GM19467 (cell line): ENCODE data around the gene KCNIP3.

Source experiments
- ATAC-seq: cut with Tn5 transposase; IDR thresholded peaks from one replicate; pipeline ENCODE4 v1.9.1; 2021; ENCODE audit warnings: mild to moderate bottlenecking, moderate library complexity; ENCODE audit not compliant: unreplicated experiment

Gene KCNIP3

GRCh38 chr2:95274291-95275150 is 22.6 kb upstream of the KCNIP3 start, which contains the start of gene PROM2:
Gene PROM2, plus strand, starts transcription at chr2:95274449. Its CDS starts 137 bp downstream, at chr2:95274586.
- ATAC-seq, result no peak

- no peak for ATAC-seq
Measured at GRCh38 chr2:95275151-95275515, 22.0 kb upstream of the KCNIP3 start.

GRCh38 chr2:95275601-95276243 is 21.4 kb upstream of the KCNIP3 start:
- no peak for ATAC-seq

- ATAC-seq, result no peak
Measured at GRCh38 chr2:95276244-95276887, 20.8 kb upstream of the KCNIP3 start.

DNA sequence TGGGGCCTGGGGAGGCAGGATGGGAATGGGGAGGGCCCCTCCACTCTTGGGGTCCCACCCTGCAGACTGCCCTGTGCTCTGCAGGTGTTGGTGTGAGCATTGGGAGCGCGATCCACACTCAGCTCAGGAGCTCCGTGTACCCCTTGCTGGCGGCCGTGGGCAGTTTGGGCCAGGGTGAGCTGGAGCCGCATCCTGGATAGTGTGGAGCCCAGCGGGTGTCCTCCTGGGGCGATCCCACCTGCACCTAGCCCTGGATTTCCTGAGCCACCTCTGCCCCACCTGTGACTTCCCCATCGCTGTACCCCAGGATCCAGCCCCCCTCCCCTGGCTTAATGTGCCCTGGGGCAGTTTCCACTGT is 20.3 kb upstream of the KCNIP3 start:
- no peak for ATAC-seq

DNA sequence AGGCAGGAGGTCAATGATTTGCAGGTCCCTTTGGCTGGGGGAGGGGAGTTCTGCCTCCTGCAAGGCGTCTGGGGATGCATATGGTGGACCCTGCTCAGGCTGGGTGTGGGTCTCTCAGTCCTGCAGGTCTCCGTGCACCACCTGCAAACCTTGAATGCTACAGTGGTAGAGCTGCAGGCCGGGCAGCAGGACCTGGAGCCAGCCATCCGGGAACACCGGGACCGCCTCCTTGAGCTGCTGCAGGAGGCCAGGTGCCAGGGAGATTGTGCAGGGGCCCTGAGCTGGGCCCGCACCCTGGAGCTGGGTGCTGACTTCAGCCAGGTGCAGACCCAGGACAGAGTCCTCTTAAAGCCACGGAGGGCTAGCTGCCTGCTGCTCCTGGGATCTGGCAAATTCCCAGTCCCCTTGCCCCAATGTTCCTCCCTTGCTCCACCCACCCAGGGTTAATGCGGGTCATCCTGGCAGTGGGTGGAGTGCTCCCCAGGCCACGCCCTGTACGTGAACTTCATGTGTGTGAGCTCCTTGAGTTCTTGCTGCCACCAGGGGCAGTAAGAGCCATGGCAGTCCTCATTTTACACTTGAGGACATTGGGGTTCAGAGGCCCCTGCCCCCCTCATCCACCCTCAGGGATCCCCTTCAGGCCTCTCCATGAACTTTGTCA is 19.8 kb upstream of the KCNIP3 start:
- ATAC-seq, result no peak

- no peak for ATAC-seq
Measured at GRCh38 chr2:95278051-95278471, 19.1 kb upstream of the KCNIP3 start.

DNA sequence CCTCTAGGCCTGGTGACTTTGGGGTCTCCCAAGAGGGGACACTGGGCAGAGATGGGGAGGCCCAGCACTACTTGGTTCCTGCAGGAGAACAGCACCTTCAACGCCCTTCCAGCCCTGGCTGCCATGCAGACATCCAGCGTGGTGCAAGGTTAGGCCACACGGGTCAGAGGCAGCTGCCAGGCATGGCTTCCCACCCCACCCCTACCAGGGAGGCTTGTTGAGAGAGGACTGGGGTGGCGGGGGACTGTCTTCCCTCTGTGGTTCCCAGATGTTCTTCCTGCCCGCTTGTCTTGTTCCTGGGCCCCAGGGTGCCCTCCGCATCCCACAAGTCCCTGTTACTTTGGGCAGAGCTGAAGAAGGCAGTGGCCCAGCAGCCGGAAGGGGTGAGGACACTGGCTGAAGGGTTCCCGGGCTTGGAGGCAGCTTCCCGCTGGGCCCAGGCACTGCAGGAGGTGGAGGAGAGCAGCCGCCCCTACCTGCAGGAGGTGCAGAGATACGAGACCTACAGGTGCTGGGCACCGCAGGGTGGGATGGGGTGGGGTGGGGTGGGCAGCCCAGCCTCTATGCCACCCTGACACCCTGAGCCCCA is 18.4 kb upstream of the KCNIP3 start:
- no peak for ATAC-seq

DNA sequence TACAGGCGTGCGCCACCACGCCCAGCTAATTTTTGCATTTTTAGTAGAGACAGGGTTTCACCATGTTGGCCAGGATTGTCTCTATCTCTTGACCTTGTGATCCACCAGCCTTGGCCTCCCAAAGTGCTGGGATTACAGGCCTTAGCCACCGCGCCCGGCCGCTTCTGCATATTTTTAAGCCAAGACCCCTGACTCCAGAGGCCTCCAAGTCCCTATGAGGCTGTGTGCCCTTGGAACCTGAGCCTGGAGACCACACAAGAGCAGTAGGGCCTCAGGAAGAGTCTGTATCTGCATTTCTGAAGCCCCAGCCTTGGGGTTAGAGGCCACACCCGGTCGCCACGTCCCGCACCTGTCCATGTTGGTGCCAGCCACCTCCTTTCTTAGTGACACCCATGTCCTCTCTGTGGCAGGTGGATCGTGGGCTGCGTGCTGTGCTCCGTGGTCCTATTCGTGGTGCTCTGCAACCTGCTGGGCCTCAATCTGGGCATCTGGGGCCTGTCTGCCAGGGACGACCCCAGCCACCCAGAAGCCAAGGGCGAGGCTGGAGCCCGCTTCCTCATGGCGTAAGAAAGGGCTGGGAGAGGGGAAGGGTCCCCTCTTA is 17.6 kb upstream of the KCNIP3 start:
- ATAC-seq, result no peak

DNA sequence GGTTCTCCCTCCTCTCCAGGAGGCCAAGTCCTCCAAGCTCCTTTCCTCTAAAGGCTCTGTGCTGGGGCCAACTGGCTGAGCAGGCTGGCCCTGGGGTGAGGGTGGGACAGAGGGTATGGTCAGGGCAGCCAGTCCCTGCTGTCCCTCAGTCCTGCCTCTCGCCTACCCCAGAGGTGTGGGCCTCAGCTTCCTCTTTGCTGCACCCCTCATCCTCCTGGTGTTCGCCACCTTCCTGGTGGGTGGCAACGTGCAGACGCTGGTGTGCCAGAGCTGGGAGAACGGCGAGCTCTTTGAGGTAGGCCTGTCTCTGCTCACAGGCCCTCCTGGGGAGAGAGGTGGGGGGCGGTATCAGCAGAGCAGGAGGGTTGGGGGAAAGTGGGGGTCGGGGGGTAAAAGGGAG is 16.1 kb upstream of the KCNIP3 start:
- no peak for ATAC-seq

- no peak for ATAC-seq
Measured at GRCh38 chr2:95281786-95282185, 15.4 kb upstream of the KCNIP3 start.

DNA sequence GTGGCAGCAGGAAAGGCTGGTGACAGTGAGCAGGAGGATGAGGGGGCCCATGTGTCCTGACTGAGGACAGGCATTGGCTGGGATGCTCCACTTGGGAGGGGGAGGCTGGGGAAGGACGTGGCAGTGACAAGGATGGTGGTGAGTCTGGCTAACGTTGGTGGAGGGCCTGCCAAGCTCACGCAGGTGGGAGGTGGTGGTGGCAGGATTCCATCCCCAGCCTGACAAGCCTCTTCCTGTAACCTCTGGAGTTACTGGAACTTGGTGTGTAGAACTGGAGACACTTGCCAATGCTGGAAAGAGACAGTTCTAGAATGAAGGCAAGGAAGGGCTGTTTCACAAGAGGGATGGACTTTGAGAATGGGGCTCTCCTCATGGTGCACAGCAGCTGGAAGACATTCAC is 14.7 kb upstream of the KCNIP3 start:
- ATAC-seq, result no peak

DNA sequence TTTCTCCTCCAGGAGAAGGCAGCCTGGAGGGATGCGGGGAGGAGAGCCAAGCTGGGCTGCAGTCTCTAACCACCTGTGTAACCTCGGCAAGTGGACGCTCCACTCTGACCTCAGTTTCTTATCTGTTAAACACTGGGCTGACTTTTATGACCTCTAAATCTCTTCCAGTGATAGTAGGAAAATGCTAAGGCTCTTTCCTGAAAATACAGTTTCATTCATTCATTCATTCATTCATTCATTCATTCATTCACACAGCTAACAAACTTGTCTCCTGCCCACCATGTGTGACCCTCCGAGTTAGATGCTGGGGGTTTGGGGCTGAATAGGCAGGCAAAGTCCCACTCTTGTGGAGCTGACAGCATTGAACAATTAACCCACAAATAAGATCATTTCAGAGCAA is 13.6 kb upstream of the KCNIP3 start:
- ATAC-seq, result no peak

GRCh38 chr2:95284886-95285541 is 12.1 kb upstream of the KCNIP3 start:
- no peak for ATAC-seq

- no peak for ATAC-seq
Measured at GRCh38 chr2:95285542-95285932, 11.6 kb upstream of the KCNIP3 start.

DNA sequence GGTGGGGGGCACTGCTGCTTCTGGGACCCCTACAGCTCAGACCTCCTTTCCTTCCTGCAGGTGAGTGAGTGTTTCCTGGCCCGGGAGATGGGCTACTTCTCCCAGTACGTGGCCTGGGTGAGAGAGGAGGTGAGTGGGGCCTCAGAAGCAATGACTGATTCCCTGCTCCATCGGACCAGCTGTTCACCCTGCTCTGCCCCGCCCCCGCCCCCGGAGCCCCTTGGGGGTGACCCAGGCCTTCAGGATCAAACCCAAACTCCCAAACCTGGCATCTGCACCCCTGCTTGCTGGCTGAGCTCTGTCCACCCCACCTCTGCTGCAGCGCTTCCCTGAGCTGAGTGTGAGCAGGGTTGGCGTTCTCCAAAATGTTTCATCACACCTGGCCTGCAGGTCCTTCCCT is 9.8 kb upstream of the KCNIP3 start:
- ATAC-seq, result no peak

- ATAC-seq, result no peak
Measured at GRCh38 chr2:95287806-95288205, 9.3 kb upstream of the KCNIP3 start.

- no peak for ATAC-seq
Measured at GRCh38 chr2:95289253-95289652, 7.9 kb upstream of the KCNIP3 start.

DNA sequence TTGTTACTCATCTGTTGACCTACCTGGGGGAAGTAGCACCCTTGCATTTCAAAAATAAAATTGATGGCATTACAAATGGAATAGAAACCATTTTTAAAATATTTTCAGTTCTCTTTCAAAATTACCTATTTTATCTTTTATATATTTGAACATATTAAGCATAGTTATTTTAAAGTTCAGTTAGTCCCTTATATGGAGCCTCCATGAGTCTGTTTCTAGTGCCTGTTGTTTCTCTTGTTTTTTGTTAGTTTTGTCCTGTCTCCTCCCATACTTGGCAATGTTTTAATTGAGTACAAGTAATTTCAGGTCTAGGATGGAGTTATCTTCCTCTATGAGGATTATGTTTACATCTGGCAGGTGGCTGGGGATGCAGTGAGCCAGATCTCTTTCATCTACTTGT is 5.9 kb upstream of the KCNIP3 start:
- ATAC-seq, result no peak

DNA sequence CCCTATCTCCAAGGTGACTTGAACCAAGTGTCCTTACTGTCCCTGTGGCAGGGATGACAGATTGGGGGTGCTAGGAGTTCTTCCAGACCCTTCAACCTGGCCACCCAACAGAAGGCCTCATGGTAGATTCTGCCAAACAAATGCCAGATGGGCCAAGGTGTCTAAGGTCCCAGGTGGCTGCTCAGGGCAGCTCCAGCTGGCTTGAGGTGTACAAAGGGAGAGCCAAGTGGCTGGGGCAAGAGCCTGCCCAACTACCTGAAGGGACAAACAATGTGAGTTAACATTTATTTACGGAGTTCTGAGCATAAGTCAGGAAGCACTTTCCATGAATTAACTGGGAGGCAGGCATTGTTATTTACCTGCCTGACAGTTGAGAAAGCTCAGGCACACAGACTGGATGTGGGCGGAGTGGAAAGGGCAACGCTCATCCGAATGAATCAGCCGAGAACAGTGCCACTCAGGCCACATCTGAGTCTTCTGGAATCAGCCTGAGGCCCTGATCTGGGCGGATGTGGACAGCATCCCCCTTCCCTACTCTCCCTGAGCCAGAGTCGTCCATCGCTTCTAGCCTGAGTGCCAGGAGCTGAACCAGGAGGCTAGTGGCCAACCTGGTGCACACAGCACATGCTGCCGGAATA is 4.4 kb upstream of the KCNIP3 start:
- no peak for ATAC-seq
